ENCODE results near the gene PLA2G7.
"Not testable (repeated sequence)": the region's sequence is repeated elsewhere in the genome, so short reads cannot be mapped to it uniquely, and the experiment has no call there.

Gene PLA2G7

DNA sequence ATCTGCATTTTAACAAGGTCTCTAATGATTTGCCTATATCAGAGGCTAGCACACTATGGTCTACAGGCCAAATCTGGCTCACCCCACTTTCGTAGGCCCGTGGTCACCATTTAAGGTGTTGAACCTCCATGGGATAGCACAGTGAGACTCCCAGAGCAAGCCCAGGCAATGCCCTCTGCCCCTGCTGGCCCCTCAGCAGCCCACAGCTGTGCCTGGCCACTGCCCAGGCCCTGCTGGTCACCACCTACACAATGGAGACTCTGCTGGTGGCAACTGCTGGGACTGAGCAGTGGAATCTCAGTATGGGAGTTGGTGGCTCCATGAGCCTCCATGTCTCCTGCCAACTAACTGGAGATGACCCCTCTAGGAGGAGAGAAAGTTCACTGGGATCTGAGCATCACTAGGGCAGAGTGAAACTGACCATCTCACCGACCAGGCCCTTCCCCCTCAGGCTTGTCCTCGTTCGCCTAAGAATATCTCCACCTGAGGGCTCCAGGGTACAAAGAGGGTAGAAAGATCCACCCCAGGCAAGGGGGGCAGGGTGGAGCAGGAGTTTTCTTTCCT lies 13.8 kb upstream of the PLA2G7 start:
- DNase-seq (ENCODE audit: low spot score) = no peak

- no peak for DNase-seq (ENCODE audit: low spot score)
These were observed 11.5 kb upstream of the PLA2G7 start, which contains the start of gene ANKRD66 for GRCh38 chr6:46746696-46747095. ANKRD66 (plus strand) TSS chr6:46746933; CDS start chr6:46751949, 5,016 bp downstream.

DNA sequence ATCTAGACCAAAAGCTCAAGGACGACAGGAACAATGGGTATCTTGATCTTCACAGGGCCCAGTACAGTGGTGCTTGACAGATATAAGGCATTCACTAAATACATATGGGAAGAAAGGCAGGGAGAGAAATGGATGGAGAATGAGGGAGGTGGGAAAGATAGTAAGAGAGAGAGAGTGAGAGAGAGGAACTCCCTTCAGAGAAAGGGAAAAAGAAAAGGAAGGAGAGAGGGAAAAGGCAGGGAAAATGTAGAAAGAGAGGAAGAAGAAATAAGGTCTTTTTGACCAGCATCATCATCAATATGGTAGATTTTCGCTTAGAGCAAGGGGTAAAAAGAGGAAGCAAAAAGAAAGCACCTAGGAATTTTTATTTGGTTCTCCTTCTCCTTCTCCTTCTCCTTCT lies 10.8 kb upstream of the PLA2G7 start:
- no peak for DNase-seq (ENCODE audit: low spot score)

DNA sequence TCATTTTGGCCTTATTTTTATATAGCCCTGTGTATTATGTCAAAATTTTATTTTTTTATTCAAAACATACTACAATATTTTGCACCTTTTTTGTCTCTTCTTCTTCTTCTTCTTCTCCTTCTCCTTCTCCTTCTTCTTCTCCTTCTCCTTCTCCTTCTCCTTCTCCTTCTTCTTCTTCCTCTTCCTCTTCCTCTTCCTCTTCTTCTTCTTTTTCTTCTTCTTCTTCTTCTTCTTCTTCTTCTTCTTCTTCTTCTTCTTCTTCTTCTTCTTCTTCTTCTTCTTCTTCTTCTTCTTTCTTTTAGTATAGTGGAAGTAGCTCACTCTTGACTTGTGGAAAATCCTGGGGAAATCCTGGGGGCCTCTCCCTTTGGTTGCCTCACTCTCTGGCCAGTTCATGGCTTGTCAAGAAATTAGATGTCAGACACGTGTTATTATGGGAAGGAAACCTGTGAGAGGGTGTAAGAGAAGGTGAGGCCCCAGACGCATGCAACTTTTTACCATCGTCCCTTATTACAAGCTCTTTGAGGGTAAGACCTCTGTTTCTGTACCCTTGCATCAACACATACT lies 9.1 kb upstream of the PLA2G7 start:
- DNase-seq (ENCODE audit: low spot score) = not testable (repeated sequence)

GRCh38 chr6:46743425-46744158 lies 8.4 kb upstream of the PLA2G7 start:
- DNase-seq (ENCODE audit: low spot score) = no peak

- DNase-seq (ENCODE audit: low spot score) = no peak
These were observed 6.7 kb upstream of the PLA2G7 start for GRCh38 chr6:46741910-46742309.

DNA sequence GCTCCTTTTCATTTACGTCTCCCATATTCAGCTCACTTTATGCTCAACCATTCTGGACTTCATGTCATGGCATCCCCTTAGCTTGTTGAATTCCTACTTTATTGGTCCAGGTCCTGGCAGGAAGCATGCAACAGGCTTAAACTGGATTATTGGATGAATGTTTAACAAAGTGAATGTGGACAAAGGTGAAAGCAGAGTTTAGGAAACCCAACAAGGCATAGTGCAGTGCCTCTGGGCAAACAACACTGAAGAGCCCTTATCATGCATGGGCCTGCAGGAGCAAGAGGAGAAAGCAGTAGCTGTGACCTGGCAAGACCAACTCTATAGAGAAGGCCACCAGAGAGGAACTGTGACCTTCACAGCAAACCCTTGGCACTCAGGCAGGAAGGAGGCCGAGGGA lies 6.3 kb upstream of the PLA2G7 start:
- no peak for DNase-seq (ENCODE audit: low spot score)

DNA sequence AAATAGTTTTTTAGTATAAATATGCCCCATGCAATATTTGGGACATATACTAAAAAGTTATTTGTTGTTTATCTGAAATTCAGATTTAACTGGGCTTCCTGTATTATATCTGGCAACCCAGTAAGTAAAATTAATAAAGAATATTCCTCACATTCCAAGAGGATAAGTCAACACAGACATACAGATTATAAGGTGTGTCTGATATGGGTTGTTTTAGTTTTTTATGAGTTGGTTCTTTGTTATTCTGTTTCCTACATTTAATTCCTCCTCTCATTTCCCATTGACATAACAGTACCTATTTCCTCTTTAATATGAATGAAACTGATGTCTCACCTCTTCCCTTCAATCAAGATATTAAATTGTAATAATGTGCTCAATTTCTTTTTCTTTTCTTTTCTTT lies 1.7 kb upstream of the PLA2G7 start:
- no peak for DNase-seq (ENCODE audit: low spot score)

DNA sequence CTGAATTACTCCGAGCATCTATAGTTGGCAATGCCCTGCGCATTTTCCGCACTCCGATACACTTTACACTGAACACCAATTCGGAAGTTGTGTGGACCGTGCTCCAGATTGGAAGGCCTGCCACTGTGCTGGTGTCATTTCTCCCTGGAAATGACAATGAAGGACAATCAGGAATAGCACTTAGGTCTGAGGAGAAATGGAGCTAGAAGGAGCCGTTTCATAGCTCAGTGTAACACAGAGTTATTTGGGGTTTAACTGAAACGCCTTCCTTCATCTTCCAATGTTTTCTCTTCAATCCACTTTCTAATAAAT lies 501 bp upstream of the PLA2G7 start:
- no peak for DNase-seq (ENCODE audit: low spot score)

- DNase-seq (ENCODE audit: low spot score) = no peak
These were observed 1.8 kb downstream of the PLA2G7 start for GRCh38 chr6:46733341-46733801.

GRCh38 chr6:46730921-46731461 lies 4.2 kb downstream of the PLA2G7 start:
- DNase-seq (ENCODE audit: low spot score) = no peak

GRCh38 chr6:46729787-46730326 lies 5.3 kb downstream of the PLA2G7 start:
- DNase-seq (ENCODE audit: low spot score) = no peak

DNA sequence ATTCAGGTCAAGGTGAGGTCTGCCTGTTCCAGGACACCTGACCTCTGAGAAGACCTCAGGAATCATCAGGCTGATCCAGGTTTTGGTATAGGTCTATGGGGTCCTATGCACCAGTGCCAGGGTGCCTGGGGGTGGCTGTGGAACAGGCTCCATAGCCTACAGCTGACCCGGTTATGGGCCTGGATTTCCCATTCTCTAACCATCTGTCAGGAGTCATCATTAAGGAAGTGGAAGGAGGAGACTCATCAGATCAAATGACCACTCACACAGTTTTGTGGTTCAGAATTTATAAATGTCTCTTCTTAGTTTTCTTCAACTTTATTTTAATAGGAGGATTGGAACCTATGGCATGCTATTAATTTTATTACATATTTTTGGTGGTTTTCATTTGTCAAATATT lies 14.8 kb downstream of the PLA2G7 start:
- no peak for DNase-seq (ENCODE audit: low spot score)

DNA sequence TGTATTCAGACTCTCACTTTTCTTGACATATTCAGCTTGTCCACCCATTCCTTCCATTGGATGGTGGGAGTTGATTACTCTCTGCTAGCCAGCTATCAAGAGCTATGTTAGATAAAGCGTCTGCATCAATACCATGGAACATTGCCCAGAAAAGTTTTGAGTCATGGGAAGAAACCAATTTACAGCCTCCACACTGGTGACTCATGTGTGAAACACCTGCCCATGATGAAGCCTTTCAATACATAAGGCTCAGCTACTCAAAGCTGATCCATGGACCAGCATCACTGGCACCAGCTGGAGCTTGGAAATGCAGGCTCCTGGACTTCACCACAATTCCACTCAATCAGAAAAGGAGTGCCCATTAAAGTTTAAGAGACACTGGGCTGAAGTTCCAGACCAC lies 16.1 kb downstream of the PLA2G7 start:
- no peak for DNase-seq (ENCODE audit: low spot score)

- no peak for DNase-seq (ENCODE audit: low spot score)
These were observed 20.0 kb downstream of the PLA2G7 start for GRCh38 chr6:46715141-46715540.

DNA sequence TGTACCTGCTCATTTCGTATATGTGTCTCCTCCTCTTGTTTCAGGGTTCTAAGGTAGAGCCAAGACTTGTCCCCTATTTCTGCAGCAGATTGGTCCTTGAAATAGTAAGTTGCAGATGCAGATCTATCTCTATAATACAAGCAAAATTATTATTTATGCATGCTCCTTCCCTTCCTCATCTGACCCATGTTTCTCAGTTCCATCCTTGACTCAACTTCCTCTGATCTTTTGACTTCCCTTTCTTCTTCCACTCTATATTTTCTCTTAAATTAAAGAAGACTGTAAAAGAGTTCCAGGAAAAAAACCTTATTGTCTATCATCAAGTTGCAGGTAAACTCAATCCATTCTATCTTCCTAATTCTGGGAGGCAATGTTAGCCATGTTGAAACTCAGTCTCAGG lies 23.7 kb downstream of the PLA2G7 start:
- DNase-seq (ENCODE audit: low spot score) = no peak

- no peak for DNase-seq (ENCODE audit: low spot score)
These were observed 28.7 kb downstream of the PLA2G7 start for GRCh38 chr6:46706464-46706863.

DNA sequence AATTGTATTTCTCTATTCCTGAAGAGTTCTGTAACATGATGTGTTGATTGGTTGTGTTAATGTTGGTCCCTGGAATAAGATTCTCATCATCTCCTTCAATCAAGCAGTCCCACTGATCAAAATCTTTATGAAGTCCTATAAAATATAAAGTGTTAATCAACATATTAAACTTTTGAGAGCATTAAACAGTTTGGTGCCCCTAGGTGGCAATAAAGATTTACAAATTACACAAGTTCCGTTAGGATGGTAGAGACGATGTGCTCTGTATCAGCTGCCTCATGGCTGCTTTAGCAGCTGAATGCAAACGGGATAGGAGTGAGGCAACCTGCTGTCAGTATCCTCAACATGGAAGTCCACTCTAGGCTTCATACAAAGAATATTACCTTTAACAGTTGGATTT lies 30.6 kb downstream of the PLA2G7 start:
- peak; percentile 42 for DNase-seq (ENCODE audit: low spot score)

- DNase-seq (ENCODE audit: low spot score) = no peak
These were observed 35.2 kb downstream of the PLA2G7 start for GRCh38 chr6:46699970-46700369.

DNA sequence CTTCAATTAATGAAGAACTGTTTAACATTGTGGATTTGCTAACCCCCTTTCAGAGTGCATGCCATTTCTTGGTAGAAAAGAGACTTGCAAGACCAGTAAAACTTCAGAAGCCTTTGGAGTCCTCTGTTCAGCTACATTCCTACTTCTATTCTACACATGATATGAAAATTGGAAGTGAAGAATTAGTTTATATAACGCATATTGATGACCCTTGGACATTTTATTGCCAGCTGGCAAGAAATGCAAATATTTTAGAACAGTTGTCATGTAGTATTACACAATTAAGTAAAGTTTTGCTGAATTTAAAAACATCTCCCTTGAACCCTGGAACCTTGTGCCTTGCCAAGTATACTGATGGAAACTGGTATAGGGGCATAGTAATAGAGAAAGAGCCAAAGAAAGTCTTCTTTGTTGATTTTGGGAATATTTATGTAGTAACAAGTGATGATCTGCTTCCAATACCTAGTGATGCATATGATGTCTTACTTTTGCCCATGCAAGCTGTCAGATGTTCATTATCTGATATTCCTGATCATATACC lies 44.2 kb downstream of the PLA2G7 start:
- no peak for DNase-seq (ENCODE audit: low spot score)

DNA sequence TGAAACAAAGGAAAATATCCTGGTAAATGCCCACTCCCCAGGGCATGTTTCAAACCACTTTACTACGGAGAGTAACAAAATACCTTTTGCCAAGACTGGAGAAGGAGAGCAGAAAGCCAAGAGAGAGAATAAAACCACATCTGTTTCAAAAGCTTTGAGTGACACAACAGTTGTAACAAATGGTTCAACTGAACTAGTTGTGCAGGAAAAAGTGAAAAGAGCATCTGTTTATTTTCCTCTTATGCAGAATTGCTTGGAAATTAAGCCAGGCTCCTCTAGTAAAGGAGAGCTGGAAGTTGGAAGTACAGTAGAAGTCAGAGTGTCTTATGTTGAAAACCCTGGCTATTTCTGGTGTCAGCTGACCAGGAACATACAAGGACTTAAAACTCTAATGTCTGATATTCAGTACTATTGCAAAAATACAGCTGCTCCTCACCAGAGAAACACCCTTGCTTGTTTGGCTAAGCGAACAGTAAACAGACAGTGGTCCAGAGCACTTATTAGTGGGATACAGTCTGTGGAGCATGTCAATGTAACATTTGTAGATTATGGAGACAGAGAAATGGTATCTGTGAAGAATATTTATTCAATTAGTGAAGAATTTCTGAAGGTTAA lies 44.9 kb downstream of the PLA2G7 start:
- no peak for DNase-seq (ENCODE audit: low spot score)

DNA sequence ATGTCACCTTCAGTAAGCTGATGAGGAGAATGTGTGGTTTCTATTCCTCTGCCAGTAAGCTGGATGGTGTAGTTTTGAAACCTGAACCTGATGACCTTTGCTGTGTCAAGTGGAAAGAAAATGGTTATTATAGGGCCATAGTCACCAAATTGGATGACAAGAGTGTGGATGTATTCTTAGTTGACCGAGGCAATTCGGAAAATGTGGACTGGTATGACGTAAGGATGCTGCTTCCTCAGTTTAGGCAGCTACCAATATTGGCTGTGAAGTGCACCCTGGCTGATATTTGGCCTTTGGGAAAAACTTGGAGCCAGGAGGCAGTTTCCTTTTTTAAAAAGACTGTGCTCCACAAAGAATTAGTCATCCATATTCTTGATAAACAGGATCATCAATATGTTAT lies 45.5 kb downstream of the PLA2G7 start:
- DNase-seq (ENCODE audit: low spot score) = no peak

DNA sequence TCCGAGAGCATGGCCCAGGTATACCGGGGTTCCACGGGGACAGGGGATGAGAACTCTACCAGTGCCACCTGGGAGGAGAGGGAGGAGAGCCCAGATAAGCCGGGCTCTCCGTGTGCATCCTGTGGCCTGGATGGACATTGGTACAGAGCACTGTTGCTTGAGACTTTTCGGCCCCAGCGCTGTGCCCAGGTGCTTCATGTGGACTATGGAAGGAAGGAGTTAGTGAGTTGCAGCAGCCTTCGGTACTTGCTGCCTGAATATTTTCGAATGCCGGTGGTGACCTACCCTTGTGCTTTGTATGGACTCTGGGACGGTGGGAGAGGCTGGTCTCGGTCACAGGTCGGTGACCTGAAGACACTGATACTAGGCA lies 46.2 kb downstream of the PLA2G7 start:
- DNase-seq (ENCODE audit: low spot score) = no peak

All from NAMALWA (cell line).